Measurements from ENCODE around the gene EEIG1. TPM values are rescaled to one million over a fixed set of nuclear protein-coding genes. Genes with fewer than 3 reads are reported as not detected.

Gene EEIG1
- total and polyA plus RNA-seq, 9 of the 15 experiments (the other 6 are each of a cell fraction or from before 2014, with no cell fraction given) = 0.17 to 16.7 (median 3.6) TPM

DNA sequence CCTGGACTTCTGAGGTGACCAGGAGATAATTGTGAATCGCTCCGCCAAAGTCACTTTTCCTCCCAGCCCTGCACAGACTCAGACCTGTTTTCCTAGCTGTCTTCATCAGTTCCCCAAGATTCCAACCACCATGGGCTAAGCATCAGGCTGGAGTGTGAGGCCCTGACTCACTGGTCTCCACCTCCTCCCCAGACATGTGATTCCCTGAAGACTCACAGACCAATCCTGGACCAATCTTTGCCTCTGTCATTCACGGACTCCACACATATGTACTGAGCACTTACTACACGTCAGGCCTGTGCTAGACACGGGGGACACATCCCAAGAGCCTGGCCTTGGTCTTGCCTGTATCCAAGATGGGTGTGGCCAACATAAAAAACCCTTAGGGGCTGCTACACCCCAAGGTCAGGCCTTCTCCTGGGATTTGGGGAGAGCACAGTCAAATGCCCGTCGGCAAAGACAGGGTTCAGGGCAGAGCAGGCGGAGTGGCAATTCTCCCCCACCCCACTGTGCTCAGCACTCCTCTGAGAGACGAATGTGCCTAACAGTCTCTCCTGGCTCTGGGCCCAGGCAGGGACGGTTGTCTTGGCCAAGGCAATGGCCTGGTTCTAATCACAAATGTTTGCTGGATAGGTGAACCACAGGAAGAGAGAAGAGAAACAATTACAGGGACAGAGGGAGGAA lies 11.9 kb downstream of the EEIG1 start (continued):
- TF ChIP-seq SRF (CRISPR knock-in tag; IDR thresholded peaks at IDR 0.05) (no peak), FOXK2 (conservative IDR thresholded peaks at IDR 0.05 in 1 of 2, IDR thresholded peaks at IDR 0.05 in 1 of 2; ENCODE audit: low read depth in 2 of 2) (no peak), MECOM (CRISPR knock-in tag; IDR thresholded peaks at IDR 0.05) (no peak), HNRNPH1 (optimal IDR thresholded peaks at IDR 0.05; ENCODE audit: low read depth, low read length) (no peak), JUND (IDR thresholded peaks at IDR 0.05; ENCODE audit: borderline replicate concordance, low read depth, low read length) (peak; percentile 29; the same call in 1 of the 2 replicates), JUND (tag; IDR thresholded peaks at IDR 0.05; ENCODE audit: borderline replicate concordance, low read depth, low read length) (no peak), ZNF217 (CRISPR knock-in tag; IDR thresholded peaks at IDR 0.05) (no peak), ELF1 (tag; IDR thresholded peaks at IDR 0.05) (no peak)
- TF ChIP-seq, protein P1, sequence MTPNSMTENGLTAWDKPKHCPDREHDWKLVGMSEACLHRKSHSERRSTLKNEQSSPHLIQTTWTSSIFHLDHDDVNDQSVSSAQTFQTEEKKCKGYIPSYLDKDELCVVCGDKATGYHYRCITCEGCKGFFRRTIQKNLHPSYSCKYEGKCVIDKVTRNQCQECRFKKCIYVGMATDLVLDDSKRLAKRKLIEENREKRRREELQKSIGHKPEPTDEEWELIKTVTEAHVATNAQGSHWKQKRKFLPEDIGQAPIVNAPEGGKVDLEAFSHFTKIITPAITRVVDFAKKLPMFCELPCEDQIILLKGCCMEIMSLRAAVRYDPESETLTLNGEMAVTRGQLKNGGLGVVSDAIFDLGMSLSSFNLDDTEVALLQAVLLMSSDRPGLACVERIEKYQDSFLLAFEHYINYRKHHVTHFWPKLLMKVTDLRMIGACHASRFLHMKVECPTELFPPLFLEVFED (CRISPR knock-in tag; conservative IDR thresholded peaks at IDR 0.05) = no peak

DNA sequence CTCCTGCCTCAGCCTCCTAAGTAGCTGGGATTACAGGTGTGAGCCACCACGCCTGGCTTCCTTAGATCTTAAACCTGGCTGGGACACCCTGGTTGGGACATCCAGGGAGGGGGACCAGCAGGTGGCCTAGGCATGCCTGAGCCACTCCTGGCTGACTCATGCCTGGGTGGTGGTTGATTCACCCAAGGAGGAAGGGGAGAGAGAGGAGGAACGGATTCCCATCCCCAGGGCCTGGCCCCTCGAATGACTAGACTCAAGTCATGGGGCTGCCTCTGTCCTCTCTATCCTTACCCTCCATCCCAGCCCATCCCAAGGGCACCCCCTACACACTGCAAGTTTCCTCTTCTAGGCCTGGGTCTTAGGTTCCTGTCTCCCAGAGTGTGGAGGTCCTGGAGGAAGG lies 12.7 kb downstream of the EEIG1 start:
- Histone ChIP-seq H3K9me3 (replicated peaks; ENCODE audit: control insufficient read depth, insufficient read depth, low read depth, low read length) (no peaks in the 10 kb centered on the region), H3K9ac (ENCODE audit: insufficient read depth in 1 of 2, low read depth in 2 of 2, low read length in 2 of 2) (peak overlapping the region in 1 of 2 experiments; percentile 49; a peak in 1 of 4 replicates), H2AFZ (ENCODE audit: low read depth, low read length) (no peak overlapping the region), H3K4me3 (no peak overlapping the region), H3K4me2 (ENCODE audit: insufficient read depth, low read length) (no peak overlapping the region), H3K79me2 (ENCODE audit: control insufficient read depth, insufficient read depth, low read length) (peaks cover 73% of the 10 kb centered on the region), H4K20me1 (replicated peaks; ENCODE audit: control insufficient read depth, insufficient read depth, low read length) (peaks cover 12% of the 10 kb centered on the region), H3K27me3 (ENCODE audit: control insufficient read depth in 2 of 2, insufficient read depth in 2 of 2, low read length in 2 of 2) (no peaks in the 10 kb centered on the region), H3K4me1 (replicated peaks in 1 of 2; ENCODE audit: control insufficient read depth in 2 of 2, insufficient read depth in 2 of 2, low read length in 2 of 2) (peaks cover 45 to 95% of the 10 kb centered on the region in 2 experiments), H3K27ac (ENCODE audit: extremely low read depth, low read depth, low read length) (no peak overlapping the region), H3K9me1 (ENCODE audit: control insufficient read depth, insufficient read depth, low read length) (no peaks in the 10 kb centered on the region), H3K36me3 (ENCODE audit: control insufficient read depth, insufficient read depth, low read length) (no peaks in the 10 kb centered on the region)
- CTCF ChIA-PET (ENCODE audit: low intra/inter-chr PET ratio) = no interaction called here
- in situ Hi-C loops (cut with MboI) (loop anchor here (10.0 kb wide), 1 partner anchor 67 kb away; no protein-coding TSS in a partner anchor), intact Hi-C loops (cut with micrococcal nuclease) (no loop called here)
- WGBS (ENCODE audit: insufficient coverage, low coverage, missing lambda C conversion rate) = 60% methylated on average over 2 of the region's 3 CpGs
- POLR2A ChIA-PET = interaction anchor here (0.7 kb wide), 1 partner anchor 8 kb away, joined by 3 read pairs; no protein-coding TSS in a partner anchor
- no peak for DNase-seq (ENCODE audit: extremely low read depth in 1 of 4, low spot score in 3 of 4)
- no peak for FAIRE-seq
- no peak for ATAC-seq
- no TSS peak for BruUV-seq (replicated peaks)
- TF ChIP-seq CCAR2 (IDR thresholded peaks at IDR 0.05; ENCODE audit: low read depth, low read length) (no peak), RFX5 (IDR thresholded peaks at IDR 0.05; ENCODE audit: low read depth, low read length) (no peak), SRF (CRISPR knock-in tag; IDR thresholded peaks at IDR 0.05) (no peak), ZNF449 (CRISPR knock-in tag; IDR thresholded peaks at IDR 0.05) (no peak), ADNP (tag; IDR thresholded peaks at IDR 0.05) (no peak), PURB (CRISPR knock-in tag; IDR thresholded peaks at IDR 0.05; ENCODE audit: low read depth) (no peak), FOSL1 (tag; conservative IDR thresholded peaks at IDR 0.05) (peak; percentile 86), ZNF23 (CRISPR knock-in tag; IDR thresholded peaks at IDR 0.05) (no peak)
- TF ChIP-seq, protein P2, sequence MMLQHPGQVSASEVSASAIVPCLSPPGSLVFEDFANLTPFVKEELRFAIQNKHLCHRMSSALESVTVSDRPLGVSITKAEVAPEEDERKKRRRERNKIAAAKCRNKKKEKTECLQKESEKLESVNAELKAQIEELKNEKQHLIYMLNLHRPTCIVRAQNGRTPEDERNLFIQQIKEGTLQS (IDR thresholded peaks at IDR 0.05) = peak; percentile 70
- TF ChIP-seq, protein P2 (CRISPR knock-in tag; conservative IDR thresholded peaks at IDR 0.05) = no peak

All from K562 (cell line).